GM21447 (cell line): Measurements from ENCODE around the gene GPD2.
"Not testable (repeated sequence)": the region's sequence is repeated elsewhere in the genome, so short reads cannot be mapped to it uniquely, and the experiment has no call there.

Experiments
- ATAC-seq: cut with Tn5 transposase; IDR thresholded peaks from one replicate; pipeline ENCODE4 v1.9.1; 2021; ENCODE audit not compliant: unreplicated experiment

Gene GPD2

DNA sequence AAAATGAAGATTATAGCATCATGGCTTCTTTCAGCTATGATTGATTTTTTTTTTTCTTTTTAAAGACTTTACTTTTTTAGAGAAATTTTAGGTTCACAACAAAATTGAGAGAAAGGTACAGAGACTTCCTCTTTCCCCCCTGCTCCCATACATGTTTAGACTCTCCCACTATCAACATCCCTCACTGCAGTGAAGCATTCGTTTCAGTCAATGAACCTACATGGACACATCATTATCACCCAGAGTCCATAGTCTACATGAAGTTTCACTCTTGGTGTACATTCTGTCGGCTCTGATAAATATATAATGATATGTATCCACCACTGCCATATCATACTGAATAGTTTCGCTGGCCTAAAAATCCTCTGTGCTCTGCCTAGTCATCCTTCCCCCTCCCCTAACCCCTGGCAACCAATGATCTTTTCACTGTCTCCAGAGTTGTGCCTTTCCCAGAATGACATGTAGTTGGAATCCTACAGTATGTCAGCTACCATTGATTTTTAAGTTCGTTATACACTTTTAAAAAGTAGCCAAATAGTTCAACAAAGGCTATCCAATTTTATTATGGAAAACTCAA, 86.8 kb downstream of the GPD2 start:
- no peak for ATAC-seq

DNA sequence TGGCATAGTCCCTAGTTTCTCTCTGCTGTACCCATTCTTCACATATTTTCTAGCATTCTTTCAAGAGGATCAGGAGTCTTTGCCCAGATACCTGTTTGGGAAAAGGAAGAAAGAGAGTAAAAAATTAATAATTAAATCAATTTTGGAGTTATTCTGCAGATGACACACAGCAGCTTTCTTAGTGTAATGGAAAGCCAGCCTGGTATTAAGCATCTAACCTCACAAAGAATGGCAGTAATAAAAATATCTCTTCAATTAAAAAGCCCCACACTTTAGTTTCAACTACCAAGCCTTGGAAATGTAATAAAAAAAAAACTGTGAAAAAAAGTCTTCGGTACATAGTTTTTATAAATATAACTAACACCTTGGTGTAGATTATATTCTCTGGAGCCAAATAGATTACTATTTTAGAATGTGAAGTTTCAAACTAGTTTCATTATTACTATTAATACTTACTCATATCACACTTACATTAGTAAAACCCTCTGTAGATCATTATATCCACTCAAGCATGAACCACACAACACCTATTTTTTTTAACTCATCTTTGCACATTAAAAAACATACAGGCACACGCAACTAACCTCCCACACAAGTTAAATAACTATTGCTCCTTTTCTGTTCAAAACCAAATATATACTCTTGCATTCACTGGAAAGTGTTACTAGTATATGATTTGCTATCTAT, 90.9 kb downstream of the GPD2 start:
- ATAC-seq: peak; percentile 98

GRCh38 chr2:156528583-156528982, 92.4 kb downstream of the GPD2 start:
- not testable (repeated sequence) for ATAC-seq

DNA sequence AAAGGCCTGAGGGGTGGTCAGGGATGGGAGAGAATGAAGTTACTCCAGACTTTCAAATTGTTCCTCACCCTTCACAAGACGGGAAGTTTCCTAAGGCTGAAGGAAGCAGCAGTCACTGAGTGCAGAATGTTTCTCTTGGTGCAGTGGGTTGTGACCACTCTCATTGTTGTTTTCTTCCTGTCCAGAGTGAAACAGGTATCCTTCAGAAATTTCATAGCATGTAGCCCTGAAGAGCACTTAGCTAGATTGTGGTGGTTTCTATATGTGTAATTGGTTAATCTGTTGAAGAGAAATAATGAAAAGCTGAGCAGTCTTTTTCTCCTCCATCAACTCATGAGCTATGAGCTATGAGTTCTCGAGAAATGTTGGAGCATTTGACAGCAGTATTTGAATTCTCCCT, 96.8 kb downstream of the GPD2 start:
- ATAC-seq: peak; percentile 75

- no peak for ATAC-seq
Measured at GRCh38 chr2:156536534-156536933, 100.4 kb downstream of the GPD2 start.

GRCh38 chr2:156537141-156537540, 101.0 kb downstream of the GPD2 start:
- ATAC-seq: no peak

GRCh38 chr2:156538083-156538504, 101.9 kb downstream of the GPD2 start:
- peak; percentile 51 for ATAC-seq

DNA sequence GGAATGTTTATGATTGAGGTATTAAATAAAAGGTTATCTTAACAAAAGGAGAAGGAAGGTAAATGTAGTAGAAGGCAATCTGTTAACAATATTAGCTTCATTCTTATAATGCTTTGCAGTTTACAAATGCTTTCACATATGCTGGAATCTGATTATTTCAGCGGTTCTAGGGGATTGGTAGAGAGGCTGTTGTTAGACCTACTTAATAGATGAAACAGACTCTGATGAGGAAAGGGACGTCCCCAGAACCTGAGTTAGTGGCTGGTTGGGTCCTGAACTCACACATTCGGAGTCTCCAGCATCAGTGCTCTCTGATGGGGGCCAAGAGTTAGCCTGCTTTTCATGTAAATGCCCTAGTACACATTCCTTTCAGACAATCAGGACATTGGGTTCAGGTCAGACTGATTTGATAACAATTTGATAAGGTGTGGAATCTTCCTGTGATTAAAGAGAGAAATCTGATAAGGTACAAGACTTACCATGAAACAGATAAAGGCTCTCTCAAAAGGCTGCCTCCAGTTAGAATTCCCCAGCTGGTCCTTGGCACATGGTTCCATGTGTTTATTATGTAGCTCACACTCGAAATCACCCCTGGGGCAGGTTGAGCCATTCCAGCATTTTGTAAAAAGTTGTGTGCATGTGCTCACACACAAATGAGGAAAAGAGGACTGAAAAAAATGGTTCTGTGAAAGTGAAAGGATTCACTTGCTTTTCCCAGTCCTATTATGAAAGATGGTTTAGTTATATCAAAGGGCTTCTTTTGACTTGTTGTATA, 103.1 kb downstream of the GPD2 start:
- no peak for ATAC-seq

DNA sequence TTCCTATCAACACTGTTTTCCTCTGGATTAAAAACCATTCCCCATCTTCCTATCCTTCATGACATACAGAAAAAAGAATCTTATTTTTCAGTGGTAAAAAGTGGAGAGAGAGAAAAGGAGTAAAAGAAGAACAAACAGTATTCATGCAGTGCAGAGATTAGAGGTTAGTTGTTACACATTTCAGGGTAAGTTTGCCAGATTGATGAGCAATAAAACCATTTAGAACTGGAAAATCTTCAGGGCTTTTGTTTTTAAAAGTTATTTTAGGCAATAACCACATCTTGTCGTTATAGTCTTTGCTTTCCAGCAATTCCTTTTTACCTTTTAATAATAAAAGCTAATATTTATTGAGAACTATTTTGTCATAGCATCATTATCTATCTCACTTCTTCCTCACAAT, 104.5 kb downstream of the GPD2 start:
- no peak for ATAC-seq

DNA sequence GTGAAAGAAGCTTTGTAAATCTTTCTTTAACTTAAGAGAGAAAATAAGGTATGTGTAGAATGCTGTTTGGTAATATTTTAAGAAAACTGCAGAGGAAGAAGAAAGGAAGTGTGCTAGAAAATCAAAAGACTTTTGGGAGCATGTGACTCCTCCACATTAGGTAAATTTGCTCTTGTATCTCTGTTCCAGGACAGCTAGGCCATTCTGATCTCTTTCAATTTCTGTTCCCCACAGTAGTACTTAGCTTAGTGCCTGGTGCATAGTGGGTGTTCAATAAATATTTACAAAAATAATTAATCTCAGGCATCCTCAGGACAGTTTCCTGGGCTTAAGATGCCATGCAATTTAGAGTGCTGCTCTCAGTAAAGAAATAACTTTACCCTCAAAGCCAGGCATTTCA, 105.0 kb downstream of the GPD2 start:
- no peak for ATAC-seq

- no peak for ATAC-seq
Measured at GRCh38 chr2:156541706-156542105, 105.5 kb downstream of the GPD2 start.

DNA sequence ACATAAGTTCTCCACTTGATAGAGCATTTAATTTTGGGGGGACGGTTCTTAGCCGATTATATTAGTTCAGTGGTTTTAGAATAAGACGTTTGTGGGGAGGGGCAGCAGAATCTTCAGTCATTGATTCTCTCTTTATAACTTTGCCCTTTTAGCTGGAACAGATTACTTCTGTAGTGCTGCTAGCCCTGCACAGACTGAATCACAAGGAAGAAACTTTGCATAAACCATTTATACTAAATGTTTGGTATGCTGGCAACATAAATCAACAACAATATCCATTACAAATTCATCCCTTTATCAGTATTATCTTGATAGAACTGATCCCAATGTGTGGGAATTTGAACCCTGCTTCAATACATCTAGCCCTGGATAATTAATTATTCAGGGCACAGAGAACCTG, 112.2 kb downstream of the GPD2 start:
- ATAC-seq: no peak

DNA sequence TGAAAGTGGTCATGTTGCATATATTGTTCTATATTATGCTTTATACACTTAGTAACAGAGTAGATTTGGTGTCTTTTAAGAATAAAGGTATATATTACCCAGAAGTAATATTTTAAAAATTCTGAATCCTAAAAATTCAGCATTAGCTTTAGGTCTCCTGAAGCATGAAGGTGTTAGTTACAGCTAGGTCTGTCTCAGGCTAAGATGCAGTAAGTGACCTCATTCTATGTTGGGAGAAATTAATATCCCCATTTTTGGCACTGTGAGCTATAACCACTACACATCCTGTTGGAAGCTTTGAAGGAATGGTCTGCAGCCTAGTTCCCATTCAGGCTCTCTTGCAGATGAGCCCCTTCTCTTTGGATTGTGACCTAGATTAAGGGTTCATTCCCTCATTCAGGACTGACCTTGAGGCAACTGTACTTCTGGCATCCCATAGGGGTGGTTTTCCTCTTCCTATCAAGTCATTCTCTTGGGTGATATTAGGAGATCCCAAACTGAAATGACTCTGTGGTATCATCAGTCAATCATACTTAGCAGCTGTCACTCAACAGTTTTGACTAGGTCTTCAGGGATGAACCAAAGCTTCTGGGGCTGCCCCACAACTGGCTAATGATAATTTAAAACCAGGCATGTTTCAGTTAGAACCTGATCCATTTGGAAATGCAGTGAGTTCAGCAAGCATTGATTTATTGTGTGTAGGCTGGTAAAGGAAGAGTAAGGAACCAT, 117.7 kb downstream of the GPD2 start:
- ATAC-seq: peak; percentile 67

DNA sequence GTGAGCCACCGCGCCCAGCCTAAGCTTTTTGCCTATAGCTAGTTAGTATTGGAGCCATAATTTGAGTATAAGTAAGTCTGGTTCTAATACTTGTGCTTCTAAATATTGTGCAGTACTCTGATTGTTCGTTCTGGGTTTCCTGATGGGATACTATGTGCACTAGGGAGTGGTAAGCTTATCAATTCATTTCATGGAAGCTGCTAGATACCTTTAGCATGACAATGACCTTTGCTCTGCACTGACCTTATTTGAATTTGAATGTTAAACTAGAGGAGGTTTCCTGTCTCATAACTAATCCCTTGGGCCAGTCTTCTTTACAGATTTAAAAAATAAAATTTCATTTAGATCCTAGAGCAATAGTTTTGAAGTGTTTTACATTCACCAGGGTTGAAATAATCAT, 125.1 kb downstream of the GPD2 start:
- ATAC-seq: no peak

DNA sequence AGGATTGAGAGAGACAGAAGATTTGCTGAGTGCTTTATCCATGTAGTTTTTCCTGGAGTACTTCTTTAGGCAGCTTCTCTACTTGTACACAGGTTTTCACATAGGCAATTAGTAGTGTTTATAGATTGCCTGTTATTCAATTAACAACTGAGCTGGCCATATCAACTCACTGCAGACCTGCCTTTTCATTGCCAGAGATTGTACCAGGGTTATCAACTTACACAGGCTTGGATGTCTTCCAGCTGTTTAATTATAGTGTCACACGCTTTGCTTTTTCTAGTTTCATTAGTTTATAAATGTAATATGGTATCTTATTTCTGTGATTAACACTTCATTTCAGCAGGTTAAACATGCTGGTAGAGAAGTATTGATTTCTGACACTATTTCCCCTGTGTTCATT, 125.9 kb downstream of the GPD2 start:
- no peak for ATAC-seq

DNA sequence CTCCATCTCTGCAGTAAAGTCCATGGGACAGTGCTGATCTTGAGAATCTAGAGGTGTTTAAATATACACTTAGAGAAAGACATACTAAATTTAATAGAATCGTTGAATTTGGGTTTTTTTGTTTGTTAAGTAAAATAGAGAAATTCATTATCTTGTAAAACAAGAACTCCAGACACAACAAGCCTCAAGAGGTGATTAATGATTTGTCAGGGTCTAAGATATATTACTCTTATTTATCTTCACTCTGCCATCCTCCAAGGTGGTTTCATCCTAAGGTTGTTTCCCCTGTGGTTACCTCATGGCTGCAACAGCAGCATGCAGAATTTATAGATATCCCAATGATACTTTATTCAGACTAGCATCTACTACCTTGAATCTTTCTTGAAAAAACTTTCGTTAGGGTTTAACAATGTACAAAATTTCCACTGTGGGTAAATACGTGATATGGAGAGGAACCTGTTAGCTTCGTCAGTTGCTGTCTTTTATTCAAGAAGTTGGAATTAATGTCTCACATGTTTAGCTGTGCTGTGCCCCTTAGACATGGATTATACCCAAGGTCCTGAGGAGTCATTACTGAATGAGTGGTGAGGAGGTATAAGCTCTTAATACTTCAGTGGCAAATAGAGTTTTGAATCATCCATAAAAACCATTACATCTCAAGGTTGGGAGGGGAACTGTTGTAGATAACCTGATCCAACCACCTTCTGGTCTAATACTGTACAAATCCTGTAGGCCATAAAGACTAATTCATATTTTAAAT, 128.0 kb downstream of the GPD2 start:
- no peak for ATAC-seq

DNA sequence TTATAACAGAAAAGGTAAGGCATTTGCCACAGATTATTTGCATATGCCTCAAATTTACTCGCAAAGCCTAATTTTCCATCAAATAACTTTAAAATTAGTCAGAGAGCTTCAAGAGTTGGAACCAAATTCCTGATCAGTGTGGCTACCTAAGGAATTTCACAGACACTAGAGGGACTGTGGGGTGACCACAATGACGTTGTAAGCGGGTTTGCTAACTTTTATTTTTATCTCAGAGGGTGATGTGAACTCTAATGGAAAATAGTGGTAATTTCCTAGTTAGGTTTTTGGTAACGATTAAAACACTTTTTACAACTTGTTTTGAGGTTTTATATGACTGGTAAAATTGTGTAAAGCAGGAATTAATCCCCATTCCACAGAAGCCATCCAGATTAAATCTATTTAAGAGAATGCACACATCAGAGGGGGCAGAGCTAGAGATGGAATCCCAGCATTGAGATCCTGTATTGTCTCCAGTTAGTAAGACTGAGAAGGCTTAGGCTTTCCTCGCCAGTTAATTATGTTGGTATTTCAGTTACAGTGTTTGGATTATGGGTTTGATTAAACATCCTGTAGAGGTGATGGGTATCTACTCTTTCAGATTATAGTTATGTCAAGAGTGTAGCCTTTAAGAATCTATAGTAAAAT, 129.0 kb downstream of the GPD2 start:
- ATAC-seq: no peak

GRCh38 chr2:156573710-156574109, 137.5 kb downstream of the GPD2 start:
- peak; percentile 88 for ATAC-seq

GRCh38 chr2:156574112-156574511, 137.9 kb downstream of the GPD2 start:
- peak; percentile 45 for ATAC-seq

- ATAC-seq: no peak
Measured at GRCh38 chr2:156576005-156576404, 139.8 kb downstream of the GPD2 start.
